A549 (cell line): ENCODE data around the gene SPAG5.

Source experiments
- CEBPB ChIP-seq, 2 experiments: fragments of >200 bp in 1 of 2; sonication (Bioruptor Twin) in 1 of 2; formaldehyde crosslinking in 1 of 2; IDR thresholded peaks; 2 replicates each; pipeline ENCODE4 v1.6.1; 2012 to 2016
- CHD2 ChIP-seq: fragments of 150-350 bp; IDR thresholded peaks from 2 replicates; pipeline ENCODE4 v1.6.1; 2014; ENCODE audit warnings: low read length; ENCODE audit not compliant: partially characterized antibody
- EP300 ChIP-seq, 2 experiments: fragments of >200 bp; sonication (Bioruptor Twin); formaldehyde crosslinking; IDR thresholded peaks; 2 replicates in 1 of 2; 3 replicates in 1 of 2; pipeline ENCODE4 v1.6.1; 2016 to 2017
- JUN ChIP-seq, 2 experiments: fragments of >200 bp; sonication (Bioruptor Twin); formaldehyde crosslinking; IDR thresholded peaks; 2 replicates in 1 of 2; 3 replicates in 1 of 2; pipeline ENCODE4 v1.6.1; 2016 to 2017
- KDM1A ChIP-seq: fragments of 200-600 bp; sonication (generic); IDR thresholded peaks from 2 replicates; pipeline ENCODE4 v1.6.1; 2016; ENCODE audit warnings: low read depth, mild to moderate bottlenecking
- MAFK ChIP-seq: fragments of 450-650 bp; IDR thresholded peaks from 2 replicates; pipeline ENCODE4 v1.6.1; 2014; ENCODE audit not compliant: partially characterized antibody
- MYC ChIP-seq: IDR thresholded peaks from 2 replicates; pipeline ENCODE4 v1.6.1; 2012; ENCODE audit warnings: mild to moderate bottlenecking, inconsistent platforms, low read length, improper control_type of control experiment, borderline replicate concordance
- POLR2A ChIP-seq: IDR thresholded peaks from 2 replicates; pipeline ENCODE4 v1.6.1; 2012; ENCODE audit warnings: mild to moderate bottlenecking, low read length
- RAD21 ChIP-seq, 2 experiments: fragments of >200 bp in 1 of 2; sonication (Bioruptor Twin) in 1 of 2; formaldehyde crosslinking in 1 of 2; IDR thresholded peaks in 1 of 2; conservative IDR thresholded peaks in 1 of 2; 2 replicates in 1 of 2; 3 replicates in 1 of 2; pipeline ENCODE4 v1.6.1; 2012 to 2018; ENCODE audit warnings: inconsistent platforms in 1 of 2
- TF ChIP-seq, protein P1 (sequence below): fragments of >200 bp; sonication (Bioruptor Twin); formaldehyde crosslinking; IDR thresholded peaks from 3 replicates; pipeline ENCODE4 v1.5.1; 2016

- TF ChIP-seq CEBPB (IDR thresholded peaks at IDR 0.05) = no peak
- TF ChIP-seq, protein P1, sequence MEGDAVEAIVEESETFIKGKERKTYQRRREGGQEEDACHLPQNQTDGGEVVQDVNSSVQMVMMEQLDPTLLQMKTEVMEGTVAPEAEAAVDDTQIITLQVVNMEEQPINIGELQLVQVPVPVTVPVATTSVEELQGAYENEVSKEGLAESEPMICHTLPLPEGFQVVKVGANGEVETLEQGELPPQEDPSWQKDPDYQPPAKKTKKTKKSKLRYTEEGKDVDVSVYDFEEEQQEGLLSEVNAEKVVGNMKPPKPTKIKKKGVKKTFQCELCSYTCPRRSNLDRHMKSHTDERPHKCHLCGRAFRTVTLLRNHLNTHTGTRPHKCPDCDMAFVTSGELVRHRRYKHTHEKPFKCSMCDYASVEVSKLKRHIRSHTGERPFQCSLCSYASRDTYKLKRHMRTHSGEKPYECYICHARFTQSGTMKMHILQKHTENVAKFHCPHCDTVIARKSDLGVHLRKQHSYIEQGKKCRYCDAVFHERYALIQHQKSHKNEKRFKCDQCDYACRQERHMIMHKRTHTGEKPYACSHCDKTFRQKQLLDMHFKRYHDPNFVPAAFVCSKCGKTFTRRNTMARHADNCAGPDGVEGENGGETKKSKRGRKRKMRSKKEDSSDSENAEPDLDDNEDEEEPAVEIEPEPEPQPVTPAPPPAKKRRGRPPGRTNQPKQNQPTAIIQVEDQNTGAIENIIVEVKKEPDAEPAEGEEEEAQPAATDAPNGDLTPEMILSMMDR = no peak
- no peak for TF ChIP-seq POLR2A
- no peak for TF ChIP-seq JUN (IDR thresholded peaks at IDR 0.05)
- TF ChIP-seq MAFK = no peak
- TF ChIP-seq KDM1A = no peak
- no peak for TF ChIP-seq CHD2
- no peak for TF ChIP-seq EP300 (IDR thresholded peaks at IDR 0.05)
- TF ChIP-seq MYC = no peak
- no peak for TF ChIP-seq RAD21 (conservative IDR thresholded peaks at IDR 0.05 in 1 of 2, IDR thresholded peaks at IDR 0.05 in 1 of 2)
Measured at GRCh38 chr17:28646039-28646754, 47.4 kb upstream of the SPAG5 start.
